Adrenal gland (tissue), 12 donors: ENCODE measurements around the gene SSBP2. TPM values are rescaled to one million over a fixed set of nuclear protein-coding genes. Genes with fewer than 3 reads are reported as not detected.
A peak's percentile ranks its signal among the peaks of the same experiment; 100 is the strongest.

Source experiments
- DNase-seq, 7 donors: peaks; one replicate each; pipeline ENCODE4 v3.0.0-alpha.2; 2019 to 2020
- H3K27ac ChIP-seq, 5 donors: fragments of 200-600 bp; sonication (generic) in 4 of 5; 1 replicate in 3 of 5; 2 replicates in 2 of 5; pipeline versions ENCODE4 v1.5.1 to v1.8.0; 2016 to 2020; ENCODE audit warnings: mild to moderate bottlenecking in 1 of 5
- H3K27me3 ChIP-seq: fragments of 200-600 bp; 2 replicates; pipeline ENCODE4 v1.8.0; 2021
- H3K36me3 ChIP-seq, 2 donors: fragments of 200-600 bp; replicated peaks in 1 of 2; 1 replicate in 1 of 2; 2 replicates in 1 of 2; pipeline versions ENCODE4 v1.5.1 to v1.8.0; 2018 to 2022
- H3K4me1 ChIP-seq, 2 donors: fragments of 200-600 bp; replicated peaks in 1 of 2; 1 replicate in 1 of 2; 2 replicates in 1 of 2; pipeline versions ENCODE4 v1.5.1 to v1.8.0; 2018 to 2021
- H3K4me3 ChIP-seq, 4 donors: fragments of 200-600 bp; sonication (generic) in 3 of 4; one replicate each; pipeline ENCODE4 v1.5.1; 2016 to 2018
- H3K9me3 ChIP-seq, 3 donors: fragments of 200-600 bp; sonication (generic) in 1 of 3; replicated peaks in 1 of 3; 1 replicate in 2 of 3; 2 replicates in 1 of 3; pipeline versions ENCODE4 v1.5.1 to v1.8.0; 2016 to 2021
- CTCF ChIP-seq, 6 experiments: fragments of 450-650 bp in 4 of 6; fragments of 200-600 bp in 2 of 6; sonication (generic) in 1 of 6; IDR thresholded peaks; 1 replicate in 5 of 6; 2 replicates in 1 of 6; pipeline versions ENCODE4 v1.5.1 to v1.8.0; 2016 to 2021; ENCODE audit warnings: antibody characterized with exemption in 6 of 6, mild to moderate bottlenecking in 2 of 6, moderate library complexity in 1 of 6
- POLR2A ChIP-seq, 2 donors: fragments of 450-650 bp; IDR thresholded peaks; one replicate each; pipeline ENCODE4 v1.6.1; 2017; ENCODE audit warnings: antibody characterized with exemption in 2 of 2, mild to moderate bottlenecking in 2 of 2, moderate library complexity in 1 of 2
- WGBS, 4 donors: extraction: QIAGEN DNeasy Blood & Tissue Kit in 2 of 4; methylation state at CpG; one replicate each; pipeline versions ENCODE4 v1.1.5 to v1.1.7; 2013 to 2017; 5-methylcytosine and 5-hydroxymethylcytosine counted together
- intact Hi-C, 2 donors: fragments of 100-400 bp; cut with DNase I; formaldehyde crosslinking; loops; one replicate each; pipeline versions ENCODE4 v1.14.1 to v1.15.0; 2022 to 2023
- polyA plus RNA-seq, 3 donors: library from polyadenylated mRNA; stranded (reverse); fragments of 200-250 nt in 2 of 3; fragments of 350-450 nt in 1 of 3; fragmentation: Illumina TruSeq in 1 of 3; extraction: RNeasy Lipid Tissue Mini Kit (QIAGEN cat#74804) in 1 of 3; gene quantifications; one replicate each; pipeline ENCODE4 v1.2.3, GENCODE V29; 2013 to 2014
- total RNA-seq, 9 donors: library from RNA; depleted of rRNA in 4 of 9; stranded (reverse); fragments of >200 nt in 4 of 9; fragments of 120-200 nt in 1 of 9; fragmentation: NEBNext Ultra II Directional in 1 of 9; extraction: Animal tissue kit (Norgen Biotek cat#: 25700) in 1 of 9; gene quantifications; one replicate each; pipeline versions ENCODE4 v1.1.0 to v1.2.4, GENCODE V29; 2013 to 2023
- donor health status: healthy with polysubstance abuse.
- donor health status: Bipolar disorder and iron deficiency.
- donor health status: DM: yes; HTN: yes; CAD: no.
- donor health status: DM: no; HTN: no; CAD: no.
- donor health status: DM: no; HTN: no; CAD: no.
- donor health status: DM: yes; HTN: yes; CAD: no.

The SSBP2 gene
- total and polyA plus RNA-seq, 12 donors = 16.2 to 424 (median 25.4) TPM

GRCh38 chr5:81753429-81753828 is 2.5 kb upstream of the SSBP2 start:
- intact Hi-C loops = loop anchor here (5.0 to 10.0 kb wide), 4 partner anchors 34 to 249 kb away; no protein-coding TSS in a partner anchor
- H3K4me3 ChIP-seq = no peak overlapping the region
- no peak overlapping the region for H3K27ac ChIP-seq
- H3K9me3 ChIP-seq = no peaks in the 10 kb centered on the region
- H3K4me1 ChIP-seq = peaks cover 11 to 31% of the 10 kb centered on the region in 2 donors
- no peaks in the 10 kb centered on the region for H3K27me3 ChIP-seq
- no peak for DNase-seq
- 79 to 86% (median 83%) methylated on average over 2 of the region's 2 CpGs for WGBS, 4 donors
- no peak for TF ChIP-seq POLR2A (IDR thresholded peaks at IDR 0.05)
- TF ChIP-seq CTCF (IDR thresholded peaks at IDR 0.05) = no peak
- H3K36me3 ChIP-seq = no peaks in the 10 kb centered on the region

GRCh38 chr5:81752644-81752963 is 1.7 kb upstream of the SSBP2 start:
- TF ChIP-seq CTCF (IDR thresholded peaks at IDR 0.05) = no peak
- TF ChIP-seq POLR2A (IDR thresholded peaks at IDR 0.05) = no peak
- Histone ChIP-seq H3K36me3 (no peaks in the 10 kb centered on the region), H3K27me3 (no peaks in the 10 kb centered on the region), H3K4me1 (peaks cover 11 to 31% of the 10 kb centered on the region in 2 donors), H3K27ac (no peak overlapping the region), H3K9me3 (no peaks in the 10 kb centered on the region), H3K4me3 (no peak overlapping the region)
- no peak for DNase-seq
- intact Hi-C loops = loop anchor here (5.0 to 10.0 kb wide), 4 partner anchors 35 to 248 kb away; no protein-coding TSS in a partner anchor
- 91 to 94% (median 92%) methylated on average over 5 of the region's 5 CpGs for WGBS, 4 donors

- peaks cover 11 to 31% of the 10 kb centered on the region in 2 donors for H3K4me1 ChIP-seq
- peak in 6 of 7 donors; percentile 42 to 65 (median 52) for DNase-seq
Measured at GRCh38 chr5:81751836-81752643, 1.1 kb upstream of the SSBP2 start.

More at GRCh38 chr5:81751836-81752643, 1.1 kb upstream of the SSBP2 start:
- intact Hi-C loops = loop anchor here (5.0 to 10.0 kb wide), 4 partner anchors 35 to 247 kb away; no protein-coding TSS in a partner anchor
- peak overlapping the region; percentile 78 to 99 (median 91) for H3K27ac ChIP-seq
- no peak for TF ChIP-seq CTCF (IDR thresholded peaks at IDR 0.05)
- no peak for TF ChIP-seq POLR2A (IDR thresholded peaks at IDR 0.05)
- H3K27me3 ChIP-seq = no peaks in the 10 kb centered on the region
- WGBS, 4 donors = 20 to 62% (median 37%) methylated on average over 13 to 37 of the region's 37 CpGs
- H3K9me3 ChIP-seq = no peaks in the 10 kb centered on the region
- no peaks in the 10 kb centered on the region for H3K36me3 ChIP-seq
- H3K4me3 ChIP-seq = peak overlapping the region in 3 of 4 donors; percentile 19 to 87 (median 56)
